Caco-2 (cell line): Measurements from ENCODE around the gene SCFD1. TPM values are rescaled to one million over a fixed set of nuclear protein-coding genes. Genes with fewer than 3 reads are reported as not detected.

Source experiments
- BruUV-seq: library from RNA; stranded (reverse); fragments of 400-500 nt; replicated peaks from 2 replicates; lab custom pipeline; 2021; lab: Mats Ljungman, UMichigan
- CTCF ChIA-PET: fragments of 300-600 bp; sonication (Branson Sonifier 250); formaldehyde crosslinking; loops from one replicate; lab custom pipeline; 2022; ENCODE audit warnings: antibody characterized with exemption; lab: Charles Lee
- POLR2A ChIA-PET: fragments of 300-600 bp; sonication (Branson Sonifier 250); formaldehyde crosslinking; loops from one replicate; lab custom pipeline; 2022; ENCODE audit warnings: antibody characterized with exemption; lab: Charles Lee
- DNase-seq, 2 experiments: peaks; one replicate each; pipeline versions ENCODE4 v3.0.0 to v3.0.0-alpha.2; 2020 to 2022
- H3K27me3 ChIP-seq: replicated peaks from 2 replicates; pipeline ENCODE4 v1.6.0; 2011; ENCODE audit warnings: low read length; ENCODE audit not compliant: control insufficient read depth, insufficient read depth
- H3K36me3 ChIP-seq: 2 replicates; pipeline ENCODE4 v1.5.1; 2011; ENCODE audit warnings: low read length; ENCODE audit not compliant: control insufficient read depth, insufficient read depth
- H3K4me1 ChIP-seq: fragments of 250-450 bp; sonication (Bioruptor Pico); 2 replicates; pipeline ENCODE4 v1.5.1; 2020; ENCODE audit warnings: mild to moderate bottlenecking
- H3K4me3 ChIP-seq: 2 replicates; pipeline ENCODE4 v1.5.1; 2011; ENCODE audit warnings: low read depth, mild to moderate bottlenecking, control low read depth, low read length
- H3K9me3 ChIP-seq: fragments of 250-450 bp; sonication (Bioruptor Pico); 2 replicates; pipeline ENCODE4 v1.5.1; 2020; ENCODE audit warnings: mild to moderate bottlenecking, moderate library complexity
- H3K27ac Mint-ChIP-seq: one replicate; pipeline ENCODE4 v1.8.0; 2022; ENCODE audit warnings: mixed read lengths; ENCODE audit not compliant: unreplicated experiment
- H3K27me3 Mint-ChIP-seq: one replicate; pipeline ENCODE4 v1.8.0; 2022; ENCODE audit warnings: mixed read lengths; ENCODE audit not compliant: insufficient read depth, unreplicated experiment
- H3K36me3 Mint-ChIP-seq: one replicate; pipeline ENCODE4 v1.8.0; 2022; ENCODE audit warnings: mild to moderate bottlenecking, mixed read lengths; ENCODE audit not compliant: insufficient read depth, unreplicated experiment
- H3K4me1 Mint-ChIP-seq: one replicate; pipeline ENCODE4 v1.8.0; 2022; ENCODE audit warnings: low read depth, mixed read lengths; ENCODE audit not compliant: unreplicated experiment
- H3K4me3 Mint-ChIP-seq: one replicate; pipeline ENCODE4 v1.8.0; 2022; ENCODE audit warnings: mild to moderate bottlenecking, moderate library complexity, mixed read lengths; ENCODE audit not compliant: unreplicated experiment
- H3K9me3 Mint-ChIP-seq: one replicate; pipeline ENCODE4 v1.8.0; 2022; ENCODE audit warnings: mixed read lengths; ENCODE audit not compliant: unreplicated experiment
- CTCF ChIP-seq, 2 experiments: fragments of 200-600 bp in 1 of 2; IDR thresholded peaks; 1 replicate in 1 of 2; 2 replicates in 1 of 2; pipeline versions ENCODE4 v1.5.1 to v1.8.0; 2011 to 2022; ENCODE audit warnings: antibody characterized with exemption in 1 of 2, control low read depth in 1 of 2, inconsistent platforms in 1 of 2, low read depth in 1 of 2, low read length in 1 of 2, mild to moderate bottlenecking in 1 of 2, moderate library complexity in 1 of 2; ENCODE audit not compliant: insufficient read depth in 1 of 2, severe bottlenecking in 1 of 2, unreplicated experiment in 1 of 2
- intact Hi-C: fragments of 100-400 bp; cut with micrococcal nuclease; formaldehyde crosslinking; loops from one replicate; pipeline ENCODE4 v1.10.0; 2022; ENCODE audit not compliant: unreplicated experiment
- total RNA-seq: library from RNA; stranded (reverse); gene quantifications from 2 replicates; pipeline ENCODE4 v1.2.3, GENCODE V29; 2022

The SCFD1 gene
- total RNA-seq, 1 experiment from 2014 or later: 78.1 TPM

- no peaks in the 10 kb centered on the region for H3K27me3 Mint-ChIP-seq
- ChIA-PET CTCF (no interaction called here), POLR2A (no interaction called here)
- H3K4me1 Mint-ChIP-seq: peaks cover 6% of the 10 kb centered on the region
- DNase-seq: no peak
- no peak overlapping the region for H3K27ac Mint-ChIP-seq
- no peaks in the 10 kb centered on the region for H3K36me3 ChIP-seq
- peaks cover 9% of the 10 kb centered on the region for H3K9me3 Mint-ChIP-seq
- no peak overlapping the region for H3K4me3 ChIP-seq
- no peak overlapping the region for H3K4me3 Mint-ChIP-seq
- intact Hi-C loops: no loop called here
- BruUV-seq: no TSS peak
- no peak for TF ChIP-seq CTCF (IDR thresholded peaks at IDR 0.05; ENCODE audit: insufficient read depth in 1 of 2, low read depth in 1 of 2, low read length in 1 of 2, severe bottlenecking in 1 of 2, unreplicated experiment in 1 of 2)
- H3K27me3 ChIP-seq: no peaks in the 10 kb centered on the region
- peaks cover 37% of the 10 kb centered on the region for H3K36me3 Mint-ChIP-seq
- peaks cover 4% of the 10 kb centered on the region for H3K9me3 ChIP-seq
- H3K4me1 ChIP-seq: peaks cover 9% of the 10 kb centered on the region
These were observed 36.9 kb upstream of the SCFD1 start for GRCh38 chr14:30585204-30585603.

- Histone ChIP-seq H3K9me3 (peaks cover 4% of the 10 kb centered on the region), H3K4me1 (peaks cover 12% of the 10 kb centered on the region), H3K4me3 (no peak overlapping the region), H3K27me3 (no peaks in the 10 kb centered on the region), H3K36me3 (no peaks in the 10 kb centered on the region)
- no peaks in the 10 kb centered on the region for H3K27me3 Mint-ChIP-seq
- no peak overlapping the region for H3K4me3 Mint-ChIP-seq
- no peak for DNase-seq
- no peak for TF ChIP-seq CTCF (IDR thresholded peaks at IDR 0.05; ENCODE audit: insufficient read depth in 1 of 2, low read depth in 1 of 2, low read length in 1 of 2, severe bottlenecking in 1 of 2, unreplicated experiment in 1 of 2)
- no TSS peak for BruUV-seq
- H3K4me1 Mint-ChIP-seq: peaks cover 6% of the 10 kb centered on the region
- intact Hi-C loops: no loop called here
- H3K9me3 Mint-ChIP-seq: peaks cover 9% of the 10 kb centered on the region
- H3K36me3 Mint-ChIP-seq: peaks cover 45% of the 10 kb centered on the region
- POLR2A ChIA-PET: no interaction called here
- CTCF ChIA-PET: no interaction called here
- no peak overlapping the region for H3K27ac Mint-ChIP-seq
These were observed 35.0 kb upstream of the SCFD1 start for GRCh38 chr14:30587141-30587540.

GRCh38 chr14:30588873-30589272, 33.2 kb upstream of the SCFD1 start:
- no peak overlapping the region for H3K4me3 Mint-ChIP-seq
- Histone ChIP-seq H3K4me3 (no peak overlapping the region), H3K9me3 (peaks cover 4% of the 10 kb centered on the region), H3K4me1 (peaks cover 12% of the 10 kb centered on the region), H3K36me3 (no peaks in the 10 kb centered on the region), H3K27me3 (no peaks in the 10 kb centered on the region)
- peaks cover 38% of the 10 kb centered on the region for H3K36me3 Mint-ChIP-seq
- peaks cover 9% of the 10 kb centered on the region for H3K9me3 Mint-ChIP-seq
- CTCF ChIA-PET: no interaction called here
- no peak overlapping the region for H3K27ac Mint-ChIP-seq
- POLR2A ChIA-PET: no interaction called here
- peaks cover 6% of the 10 kb centered on the region for H3K4me1 Mint-ChIP-seq
- no peak for TF ChIP-seq CTCF (IDR thresholded peaks at IDR 0.05; ENCODE audit: insufficient read depth in 1 of 2, low read depth in 1 of 2, low read length in 1 of 2, severe bottlenecking in 1 of 2, unreplicated experiment in 1 of 2)
- no peak for DNase-seq
- intact Hi-C loops: no loop called here
- no peaks in the 10 kb centered on the region for H3K27me3 Mint-ChIP-seq
- BruUV-seq: no TSS peak
